ENCODE results near the gene HEATR5B. TPM values are rescaled to one million over a fixed set of nuclear protein-coding genes. Genes with fewer than 3 reads are reported as not detected.

Gene HEATR5B
- total RNA-seq, 1 donor from 2014 or later: 22.2 TPM

- Mint-ChIP-seq H3K27ac (no peak overlapping the region), H3K36me3 (ENCODE audit: insufficient read depth) (peaks cover 12% of the 10 kb centered on the region), H3K4me1 (ENCODE audit: low read depth) (no peaks in the 10 kb centered on the region), H3K9me3 (ENCODE audit: low read depth) (no peaks in the 10 kb centered on the region), H3K4me3 (ENCODE audit: low read depth) (no peak overlapping the region), H3K27me3 (no peaks in the 10 kb centered on the region)
- TF ChIP-seq, protein P1, sequence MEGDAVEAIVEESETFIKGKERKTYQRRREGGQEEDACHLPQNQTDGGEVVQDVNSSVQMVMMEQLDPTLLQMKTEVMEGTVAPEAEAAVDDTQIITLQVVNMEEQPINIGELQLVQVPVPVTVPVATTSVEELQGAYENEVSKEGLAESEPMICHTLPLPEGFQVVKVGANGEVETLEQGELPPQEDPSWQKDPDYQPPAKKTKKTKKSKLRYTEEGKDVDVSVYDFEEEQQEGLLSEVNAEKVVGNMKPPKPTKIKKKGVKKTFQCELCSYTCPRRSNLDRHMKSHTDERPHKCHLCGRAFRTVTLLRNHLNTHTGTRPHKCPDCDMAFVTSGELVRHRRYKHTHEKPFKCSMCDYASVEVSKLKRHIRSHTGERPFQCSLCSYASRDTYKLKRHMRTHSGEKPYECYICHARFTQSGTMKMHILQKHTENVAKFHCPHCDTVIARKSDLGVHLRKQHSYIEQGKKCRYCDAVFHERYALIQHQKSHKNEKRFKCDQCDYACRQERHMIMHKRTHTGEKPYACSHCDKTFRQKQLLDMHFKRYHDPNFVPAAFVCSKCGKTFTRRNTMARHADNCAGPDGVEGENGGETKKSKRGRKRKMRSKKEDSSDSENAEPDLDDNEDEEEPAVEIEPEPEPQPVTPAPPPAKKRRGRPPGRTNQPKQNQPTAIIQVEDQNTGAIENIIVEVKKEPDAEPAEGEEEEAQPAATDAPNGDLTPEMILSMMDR (IDR thresholded peaks at IDR 0.05; ENCODE audit: unreplicated experiment): no peak
- DNase-seq (ENCODE audit: low spot score, unreplicated experiment): no peak
Measured at GRCh38 chr2:37059841-37060240, 24.3 kb downstream of the HEATR5B start.

DNA sequence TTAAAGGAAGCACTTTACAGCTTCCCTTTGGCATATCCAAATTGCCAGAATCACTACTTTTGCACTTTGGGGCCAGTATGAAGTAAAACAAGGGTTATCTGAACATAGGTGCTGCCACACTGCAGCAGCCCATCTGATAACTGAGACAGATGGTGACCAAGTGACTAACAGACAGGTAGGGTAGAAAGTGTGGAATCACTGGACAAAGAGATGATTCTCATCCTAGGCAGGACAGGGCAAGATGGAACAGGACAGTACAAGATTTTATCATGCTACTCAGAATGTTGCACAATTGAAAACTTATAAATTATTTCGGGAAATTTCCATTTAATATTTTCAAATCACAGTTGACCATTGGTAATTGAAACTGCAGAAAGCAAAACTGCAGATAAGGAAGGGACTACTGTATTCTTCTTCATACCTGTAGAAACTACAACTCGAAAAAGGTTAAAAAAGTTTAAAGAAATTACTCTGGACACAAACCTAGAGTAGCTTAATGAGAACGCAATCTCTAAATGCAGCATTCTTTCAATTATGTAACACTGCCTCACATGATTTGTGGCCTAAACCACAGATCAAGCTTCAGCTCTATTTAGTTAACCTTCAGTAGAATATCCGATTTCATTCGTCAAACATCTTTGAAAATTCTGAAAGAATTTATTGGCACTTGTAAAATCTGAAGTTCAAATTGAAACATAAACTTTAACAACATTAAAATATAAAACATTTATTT lies 31.4 kb downstream of the HEATR5B start:
- no peaks in the 10 kb centered on the region for H3K4me1 Mint-ChIP-seq (ENCODE audit: low read depth)
- H3K9me3 Mint-ChIP-seq (ENCODE audit: low read depth): no peaks in the 10 kb centered on the region
- TF ChIP-seq, protein P1 (IDR thresholded peaks at IDR 0.05; ENCODE audit: unreplicated experiment): no peak
- no peak overlapping the region for H3K4me3 Mint-ChIP-seq (ENCODE audit: low read depth)
- H3K36me3 Mint-ChIP-seq (ENCODE audit: insufficient read depth): peaks cover 14% of the 10 kb centered on the region
- H3K27me3 Mint-ChIP-seq: no peaks in the 10 kb centered on the region
- DNase-seq (ENCODE audit: low spot score, unreplicated experiment): no peak
- H3K27ac Mint-ChIP-seq: no peak overlapping the region

- TF ChIP-seq, protein P1 (IDR thresholded peaks at IDR 0.05; ENCODE audit: unreplicated experiment): no peak
- no peak for DNase-seq (ENCODE audit: low spot score, unreplicated experiment)
- H3K27ac Mint-ChIP-seq: no peak overlapping the region
- H3K4me3 Mint-ChIP-seq (ENCODE audit: low read depth): no peak overlapping the region
- H3K9me3 Mint-ChIP-seq (ENCODE audit: low read depth): no peaks in the 10 kb centered on the region
- H3K4me1 Mint-ChIP-seq (ENCODE audit: low read depth): peaks cover 4% of the 10 kb centered on the region
- H3K36me3 Mint-ChIP-seq (ENCODE audit: insufficient read depth): peaks cover 9% of the 10 kb centered on the region
- H3K27me3 Mint-ChIP-seq: no peaks in the 10 kb centered on the region
Measured at GRCh38 chr2:37039580-37039979, 44.6 kb downstream of the HEATR5B start.

DNA sequence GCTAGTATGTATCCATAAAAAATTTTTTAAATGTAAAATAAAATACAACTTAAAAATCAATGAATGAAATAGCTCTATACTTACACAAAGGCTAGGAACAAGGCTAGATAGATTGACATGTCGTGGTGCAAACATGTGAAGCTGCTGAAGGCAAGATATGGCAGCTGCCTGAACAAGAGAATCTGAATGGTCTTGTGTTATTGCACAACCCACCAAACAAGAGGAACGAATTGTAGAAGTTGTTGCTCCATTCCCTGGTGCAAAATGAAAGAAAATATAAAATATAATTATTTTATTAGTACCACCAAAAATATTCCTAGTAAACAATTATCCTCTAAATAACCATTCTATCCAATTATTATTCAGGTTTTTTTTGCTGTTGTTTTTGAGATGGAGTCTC lies 46.4 kb downstream of the HEATR5B start:
- H3K36me3 Mint-ChIP-seq (ENCODE audit: insufficient read depth): peaks cover 8% of the 10 kb centered on the region
- TF ChIP-seq, protein P1 (IDR thresholded peaks at IDR 0.05; ENCODE audit: unreplicated experiment): no peak
- no peak for DNase-seq (ENCODE audit: low spot score, unreplicated experiment)
- H3K4me3 Mint-ChIP-seq (ENCODE audit: low read depth): no peak overlapping the region
- no peaks in the 10 kb centered on the region for H3K9me3 Mint-ChIP-seq (ENCODE audit: low read depth)
- H3K27me3 Mint-ChIP-seq: no peaks in the 10 kb centered on the region
- H3K27ac Mint-ChIP-seq: no peak overlapping the region
- H3K4me1 Mint-ChIP-seq (ENCODE audit: low read depth): no peaks in the 10 kb centered on the region

DNA sequence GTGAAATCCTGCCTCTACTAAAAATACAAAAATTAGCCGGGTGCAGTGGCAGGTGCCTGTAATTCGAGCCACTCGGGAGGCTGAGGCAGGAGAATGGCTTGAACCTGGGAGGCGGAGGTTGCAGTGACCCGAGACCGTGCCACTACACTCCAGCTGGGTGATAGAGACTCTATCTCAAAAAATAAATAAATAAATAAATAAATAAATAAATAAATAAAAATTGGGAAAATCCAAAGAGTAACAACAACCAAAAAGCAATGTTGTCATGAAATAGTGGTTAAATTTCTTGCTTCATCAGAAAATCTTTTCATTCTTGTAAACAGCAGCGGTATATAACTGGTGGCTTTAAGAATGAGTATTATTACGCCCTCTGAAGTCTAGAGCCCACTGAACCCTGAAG lies 54.4 kb downstream of the HEATR5B start:
- no peak for DNase-seq (ENCODE audit: low spot score, unreplicated experiment)
- TF ChIP-seq, protein P1 (IDR thresholded peaks at IDR 0.05; ENCODE audit: unreplicated experiment): no peak
- Mint-ChIP-seq H3K4me1 (ENCODE audit: low read depth) (no peaks in the 10 kb centered on the region), H3K4me3 (ENCODE audit: low read depth) (no peak overlapping the region), H3K27me3 (no peaks in the 10 kb centered on the region), H3K27ac (no peak overlapping the region), H3K9me3 (ENCODE audit: low read depth) (no peaks in the 10 kb centered on the region), H3K36me3 (ENCODE audit: insufficient read depth) (peaks cover 13% of the 10 kb centered on the region)
